A673 (cell line): ENCODE data around the gene ABO.

Source experiments
- CTCF ChIP-seq: fragments of 300-800, 200-600 bp; sonication (generic); conservative IDR thresholded peaks from 2 replicates; pipeline ENCODE4 v1.5.1; 2017; ENCODE audit warnings: low read depth, mild to moderate bottlenecking, antibody characterized with exemption, low read length, moderate library complexity, mixed read lengths
- EZH2 ChIP-seq: fragments of 200-600 bp; sonication (generic); IDR thresholded peaks from 2 replicates; pipeline ENCODE4 v1.6.1; 2017; ENCODE audit warnings: borderline replicate concordance, low read depth, mild to moderate bottlenecking, mixed read lengths, antibody characterized with exemption, low read length; ENCODE audit not compliant: poor library complexity, severe bottlenecking

DNA sequence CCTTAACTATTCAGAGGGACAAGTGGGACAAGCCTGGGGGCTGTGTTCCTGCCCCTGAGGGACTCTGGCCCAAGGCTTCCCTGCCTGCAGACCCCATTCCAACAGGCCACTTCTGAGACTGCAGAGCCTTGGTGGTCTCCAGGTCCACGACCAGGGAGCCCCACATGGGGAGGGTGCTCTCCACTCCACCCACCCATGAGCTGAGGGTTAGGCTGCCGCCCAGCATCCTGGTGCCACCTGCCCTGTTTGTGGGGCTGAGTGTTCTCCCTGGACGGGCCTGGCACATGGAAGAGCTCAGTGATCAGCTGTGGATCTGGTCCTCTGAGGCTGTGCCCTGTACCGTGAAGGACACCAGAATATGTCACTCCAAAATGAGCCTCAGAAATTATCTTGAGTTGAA lies 2.5 kb upstream of the ABO start:
- TF ChIP-seq CTCF = no peak
- no peak for TF ChIP-seq EZH2
